Gastroesophageal sphincter (tissue), 4 donors: ENCODE measurements around the gene MRPL38. TPM values are rescaled to one million over a fixed set of nuclear protein-coding genes. Genes with fewer than 3 reads are reported as not detected.

Experiments used
- ATAC-seq: fragments of 150-250 bp; one replicate; pipeline ENCODE4 v1.9.1; 2016; ENCODE audit warnings: mild to moderate bottlenecking, moderate library complexity
- H3K27ac ChIP-seq, 4 donors: fragments of 200-600 bp; sonication (generic) in 3 of 4; 1 replicate in 3 of 4; 2 replicates in 1 of 4; pipeline ENCODE4 v1.5.1; 2016 to 2019
- H3K27me3 ChIP-seq: fragments of 200-600 bp; sonication (generic); one replicate; pipeline ENCODE4 v1.5.1; 2019
- H3K36me3 ChIP-seq, 2 donors: fragments of 200-600 bp; sonication (generic); one replicate each; pipeline ENCODE4 v1.5.1; 2019; ENCODE audit warnings: control low read depth in 1 of 2
- H3K4me1 ChIP-seq, 3 donors: fragments of 200-600 bp; sonication (generic); 1 replicate in 2 of 3; 2 replicates in 1 of 3; pipeline ENCODE4 v1.5.1; 2016 to 2019; ENCODE audit warnings: control low read depth in 2 of 3
- H3K4me3 ChIP-seq, 2 donors: fragments of 200-600 bp; sonication (generic); one replicate each; pipeline ENCODE4 v1.5.1; 2019; ENCODE audit warnings: mild to moderate bottlenecking in 1 of 2, moderate library complexity in 1 of 2
- H3K9me3 ChIP-seq, 3 donors: fragments of 200-600 bp; sonication (generic); one replicate each; pipeline ENCODE4 v1.5.1; 2017 to 2019; ENCODE audit warnings: control low read depth in 2 of 3
- CTCF ChIP-seq, 4 experiments: fragments of 200-600 bp in 2 of 4; fragments of 450-650 bp in 2 of 4; sonication (generic) in 1 of 4; IDR thresholded peaks; one replicate each; pipeline ENCODE4 v1.5.1; 2017 to 2019; ENCODE audit warnings: antibody characterized with exemption in 4 of 4, mild to moderate bottlenecking in 2 of 4, moderate library complexity in 2 of 4
- EP300 ChIP-seq: sonication (generic); formaldehyde crosslinking; IDR thresholded peaks from one replicate; pipeline ENCODE4 v1.6.1; 2017; ENCODE audit warnings: antibody characterized with exemption, mild to moderate bottlenecking
- POLR2A ChIP-seq, 2 donors: fragments of 450-650 bp; IDR thresholded peaks; one replicate each; pipeline ENCODE4 v1.6.1; 2017; ENCODE audit warnings: antibody characterized with exemption in 2 of 2, mild to moderate bottlenecking in 2 of 2, moderate library complexity in 1 of 2
- POLR2AphosphoS5 ChIP-seq: sonication (generic); formaldehyde crosslinking; IDR thresholded peaks from one replicate; pipeline ENCODE4 v1.6.1; 2017; ENCODE audit warnings: antibody characterized with exemption
- WGBS, 2 donors: methylation state at CpG; one replicate each; pipeline ENCODE4 v1.1.5; 2018; ENCODE audit warnings: low coverage in 1 of 2; 5-methylcytosine and 5-hydroxymethylcytosine counted together
- total RNA-seq, 4 donors: library from RNA; depleted of rRNA; stranded (reverse); fragments of >200 nt; gene quantifications; one replicate each; pipeline ENCODE4 v1.1.0, GENCODE V29; 2016

Gene MRPL38
- total RNA-seq, 4 donors from 2014 or later: 18.4 to 69.6 (median 44.3) TPM

DNA sequence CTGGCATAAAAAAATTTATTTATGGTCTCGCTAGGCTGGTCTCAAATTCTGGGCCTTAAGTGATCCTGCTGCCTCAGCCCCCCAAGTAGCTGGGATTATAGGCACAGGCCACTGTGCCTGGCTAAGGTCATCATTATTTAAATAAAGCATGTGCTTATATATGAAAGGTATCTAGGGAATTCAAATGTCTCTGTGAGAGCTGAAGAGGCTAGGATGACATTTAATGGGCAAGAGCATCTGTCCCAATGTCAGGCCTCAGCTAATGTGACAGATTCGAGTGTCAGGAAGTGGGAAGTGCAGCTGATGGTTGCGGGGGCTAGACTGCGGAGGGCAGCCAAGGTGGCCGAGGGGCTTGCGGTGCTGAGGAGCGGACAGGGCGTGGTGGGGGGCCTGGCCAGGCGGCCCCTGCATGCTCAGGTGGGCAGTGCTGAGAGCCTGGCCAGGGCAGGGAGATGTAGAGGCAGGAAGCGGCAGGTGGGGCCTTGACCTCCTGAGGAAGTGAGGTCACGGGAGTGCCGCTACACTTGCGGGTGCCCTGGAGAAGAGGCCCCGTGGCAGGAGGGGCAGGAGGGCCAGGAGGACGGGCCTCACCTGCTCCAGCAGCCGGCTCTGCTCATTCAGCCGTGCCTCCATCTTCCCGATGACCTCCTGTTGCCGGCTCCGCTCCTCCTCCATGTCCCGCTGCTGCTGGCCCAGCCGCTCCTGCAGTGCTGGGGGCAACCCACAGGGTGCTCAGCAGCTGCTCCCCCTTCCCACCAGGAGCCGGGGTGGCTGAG lies 12.6 kb upstream of the MRPL38 start:
- Histone ChIP-seq H3K4me1 (no peaks in the 10 kb centered on the region), H3K27me3 (no peaks in the 10 kb centered on the region), H3K4me3 (no peak overlapping the region), H3K36me3 (peaks cover 0 to 76% of the 10 kb centered on the region in 2 donors), H3K9me3 (no peaks in the 10 kb centered on the region), H3K27ac (no peak overlapping the region)
- WGBS, 2 donors: 82% methylated on average over 4 of the region's 23 CpGs; no CpG with 5 or more reads in 1 of the 2 donors
- no peak for ATAC-seq
- TF ChIP-seq EP300 (no peak), POLR2AphosphoS5 (no peak), CTCF (IDR thresholded peaks at IDR 0.05) (no peak), POLR2A (IDR thresholded peaks at IDR 0.05) (no peak)

- ATAC-seq: no peak
- Histone ChIP-seq H3K9me3 (no peaks in the 10 kb centered on the region), H3K27ac (no peak overlapping the region), H3K4me1 (no peaks in the 10 kb centered on the region), H3K36me3 (peaks cover 0 to 69% of the 10 kb centered on the region in 2 donors), H3K4me3 (no peak overlapping the region), H3K27me3 (no peaks in the 10 kb centered on the region)
- TF ChIP-seq CTCF (IDR thresholded peaks at IDR 0.05) (no peak), EP300 (no peak), POLR2AphosphoS5 (no peak), POLR2A (IDR thresholded peaks at IDR 0.05) (no peak)
- 76 to 86% methylated on average over 2 to 3 of the region's 8 CpGs for WGBS, 2 donors
Observed at GRCh38 chr17:75915268-75915667, 10.6 kb upstream of the MRPL38 start.

- H3K4me3 ChIP-seq: no peak overlapping the region
- TF ChIP-seq POLR2AphosphoS5 (no peak), POLR2A (IDR thresholded peaks at IDR 0.05) (no peak), CTCF (IDR thresholded peaks at IDR 0.05) (no peak)
- H3K4me1 ChIP-seq: no peaks in the 10 kb centered on the region
- no peaks in the 10 kb centered on the region for H3K9me3 ChIP-seq
- no peak overlapping the region for H3K27ac ChIP-seq
- 93 to 98% methylated on average over 2 to 18 of the region's 34 CpGs for WGBS, 2 donors
- H3K27me3 ChIP-seq: no peaks in the 10 kb centered on the region
- ATAC-seq: no peak
- H3K36me3 ChIP-seq: peaks cover 0 to 64% of the 10 kb centered on the region in 2 donors
Observed at GRCh38 chr17:75914643-75915267, 10.1 kb upstream of the MRPL38 start.

- ATAC-seq: no peak
- peaks cover 0 to 56% of the 10 kb centered on the region in 2 donors for H3K36me3 ChIP-seq
Observed at GRCh38 chr17:75913537-75914210, 9.0 kb upstream of the MRPL38 start.

More at GRCh38 chr17:75913537-75914210, 9.0 kb upstream of the MRPL38 start:
- Histone ChIP-seq H3K4me1 (no peaks in the 10 kb centered on the region), H3K27ac (no peak overlapping the region), H3K9me3 (no peaks in the 10 kb centered on the region), H3K27me3 (no peaks in the 10 kb centered on the region), H3K4me3 (no peak overlapping the region)
- 100% methylated on average over 1 of the region's 32 CpGs; no CpG with 5 or more reads in 1 of the 2 donors for WGBS, 2 donors
- TF ChIP-seq EP300 (no peak), CTCF (IDR thresholded peaks at IDR 0.05) (no peak), POLR2AphosphoS5 (no peak), POLR2A (IDR thresholded peaks at IDR 0.05) (no peak)
